Ovary (tissue), 9 donors: ENCODE results near the gene CEMP1. TPM values are rescaled to one million over a fixed set of nuclear protein-coding genes. Genes with fewer than 3 reads are reported as not detected.

Source experiments
- DNase-seq, 5 donors: peaks; one replicate each; pipeline ENCODE4 v3.0.0-alpha.2; 2019 to 2020
- H3K27ac ChIP-seq, 2 donors: fragments of 200-600 bp; one replicate each; pipeline versions ENCODE4 v1.5.1 to v1.8.0; 2019 to 2022
- H3K27me3 ChIP-seq: fragments of 200-600 bp; one replicate; pipeline ENCODE4 v1.8.0; 2022
- H3K36me3 ChIP-seq: fragments of 200-600 bp; sonication (generic); one replicate; pipeline ENCODE4 v1.5.1; 2019
- H3K4me1 ChIP-seq: one replicate; pipeline ENCODE4 v1.8.1; 2013; ENCODE audit warnings: mild to moderate bottlenecking, moderate library complexity; ENCODE audit not compliant: insufficient read depth
- H3K4me3 ChIP-seq: fragments of 200-600 bp; sonication (generic); one replicate; pipeline ENCODE4 v1.5.1; 2017
- H3K9me3 ChIP-seq, 2 donors: fragments of 200-600 bp in 1 of 2; sonication (generic) in 1 of 2; one replicate each; pipeline versions ENCODE4 v1.5.1 to v1.8.1; 2013 to 2019; ENCODE audit warnings: mild to moderate bottlenecking in 1 of 2, moderate library complexity in 1 of 2
- EP300 ChIP-seq: sonication (generic); formaldehyde crosslinking; IDR thresholded peaks from one replicate; pipeline ENCODE4 v1.6.1; 2017; ENCODE audit warnings: antibody characterized with exemption
- POLR2A ChIP-seq: fragments of 450-650 bp; IDR thresholded peaks from one replicate; pipeline ENCODE4 v1.6.1; 2017; ENCODE audit warnings: antibody characterized with exemption, mild to moderate bottlenecking, moderate library complexity
- WGBS, 3 donors: extraction: QIAGEN DNeasy Blood & Tissue Kit in 1 of 3; methylation state at CpG; one replicate each; pipeline versions ENCODE4 v1.1.5 to v1.1.7; 2013 to 2017; 5-methylcytosine and 5-hydroxymethylcytosine counted together
- intact Hi-C, 4 donors: fragments of 100-400 bp; cut with DNase I; formaldehyde crosslinking; loops; one replicate each; pipeline versions ENCODE4 v1.11.0 to v1.15.1; 2022 to 2023
- polyA plus RNA-seq, 2 donors: library from polyadenylated mRNA; stranded (reverse); fragments of 200-250 nt in 1 of 2; fragments of 350-450 nt in 1 of 2; fragmentation: Illumina TruSeq in 1 of 2; extraction: RNeasy Lipid Tissue Mini Kit (QIAGEN cat#74804) in 1 of 2; gene quantifications; one replicate each; pipeline ENCODE4 v1.2.3, GENCODE V29; 2013 to 2014
- total RNA-seq, 7 donors: library from RNA; depleted of rRNA in 2 of 7; stranded (reverse); fragments of >200 nt in 2 of 7; fragmentation: NEBNext Ultra II Directional in 3 of 7; extraction: Animal tissue kit (Norgen Biotek cat#: 25700) in 3 of 7; gene quantifications; one replicate each; pipeline versions ENCODE4 v1.1.0 to v1.2.4, GENCODE V29; 2016 to 2023
- TF ChIP-seq, protein P1 (sequence below), 3 donors: fragments of 450-650 bp in 2 of 3; fragments of 200-600 bp in 1 of 3; IDR thresholded peaks; one replicate each; pipeline versions ENCODE4 v1.5.1 to v1.8.0; 2016 to 2022; ENCODE audit warnings: antibody characterized with exemption in 3 of 3, mild to moderate bottlenecking in 1 of 3
- donor health status: DM: no; HTN: no; CAD: no; lungs with moderate emphysema.
- donor health status: DM: no; HTN: no; CAD: no.
- donor health status: Bipolar disorder and iron deficiency.
- donor health status: DM: yes; HTN: yes; CAD: no.
- donor health status: DM: no; HTN: no; CAD: no.
- donor health status: DM: yes; HTN: yes; CAD: no.

Gene CEMP1
- total and polyA plus RNA-seq, 9 donors, result 0.33 to 1.0 (median 0.37) TPM; not detected in 4

- H3K9me3 ChIP-seq, result no peaks in the 10 kb centered on the region
- H3K27ac ChIP-seq, result no peak overlapping the region
- H3K27me3 ChIP-seq, result no peaks in the 10 kb centered on the region
- intact Hi-C loops, result loop anchor here in 2 of 4 donors (10.0 kb wide), 2 partner anchors 73 to 83 kb away; partner anchors contain the start of gene CCNF (in 1 of the 2)
- DNase-seq, result no peak
- no peak overlapping the region for H3K4me3 ChIP-seq
- WGBS, 3 donors, result 84 to 95% (median 94%) methylated on average over 11 of the region's 11 CpGs
- no peaks in the 10 kb centered on the region for H3K36me3 ChIP-seq
- no peaks in the 10 kb centered on the region for H3K4me1 ChIP-seq
- TF ChIP-seq POLR2A (no peak), EP300 (no peak)
- TF ChIP-seq, protein P1, sequence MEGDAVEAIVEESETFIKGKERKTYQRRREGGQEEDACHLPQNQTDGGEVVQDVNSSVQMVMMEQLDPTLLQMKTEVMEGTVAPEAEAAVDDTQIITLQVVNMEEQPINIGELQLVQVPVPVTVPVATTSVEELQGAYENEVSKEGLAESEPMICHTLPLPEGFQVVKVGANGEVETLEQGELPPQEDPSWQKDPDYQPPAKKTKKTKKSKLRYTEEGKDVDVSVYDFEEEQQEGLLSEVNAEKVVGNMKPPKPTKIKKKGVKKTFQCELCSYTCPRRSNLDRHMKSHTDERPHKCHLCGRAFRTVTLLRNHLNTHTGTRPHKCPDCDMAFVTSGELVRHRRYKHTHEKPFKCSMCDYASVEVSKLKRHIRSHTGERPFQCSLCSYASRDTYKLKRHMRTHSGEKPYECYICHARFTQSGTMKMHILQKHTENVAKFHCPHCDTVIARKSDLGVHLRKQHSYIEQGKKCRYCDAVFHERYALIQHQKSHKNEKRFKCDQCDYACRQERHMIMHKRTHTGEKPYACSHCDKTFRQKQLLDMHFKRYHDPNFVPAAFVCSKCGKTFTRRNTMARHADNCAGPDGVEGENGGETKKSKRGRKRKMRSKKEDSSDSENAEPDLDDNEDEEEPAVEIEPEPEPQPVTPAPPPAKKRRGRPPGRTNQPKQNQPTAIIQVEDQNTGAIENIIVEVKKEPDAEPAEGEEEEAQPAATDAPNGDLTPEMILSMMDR (IDR thresholded peaks at IDR 0.05), result no peak
Observed at GRCh38 chr16:2507665-2508064, 23.5 kb downstream of the CEMP1 start.

- Histone ChIP-seq H3K36me3 (no peaks in the 10 kb centered on the region), H3K27ac (no peak overlapping the region), H3K9me3 (no peaks in the 10 kb centered on the region), H3K27me3 (no peaks in the 10 kb centered on the region), H3K4me1 (no peaks in the 10 kb centered on the region), H3K4me3 (no peak overlapping the region)
- 85% methylated on average over 14 of the region's 14 CpGs for WGBS, 3 donors
- intact Hi-C loops, result loop anchor here in 2 of 4 donors (10.0 kb wide), 2 partner anchors 72 to 82 kb away; partner anchors contain the start of gene CCNF (in 1 of the 2)
- no peak for DNase-seq
- no peak for TF ChIP-seq POLR2A
- no peak for TF ChIP-seq EP300
- TF ChIP-seq, protein P1 (IDR thresholded peaks at IDR 0.05), result no peak
Observed at GRCh38 chr16:2507052-2507659, 24.1 kb downstream of the CEMP1 start.

GRCh38 chr16:2505695-2506094, 25.5 kb downstream of the CEMP1 start:
- H3K27me3 ChIP-seq, result no peaks in the 10 kb centered on the region
- TF ChIP-seq, protein P1 (IDR thresholded peaks at IDR 0.05), result no peak
- TF ChIP-seq EP300 (no peak), POLR2A (no peak)
- no peak for DNase-seq
- no peak overlapping the region for H3K27ac ChIP-seq
- WGBS, 3 donors, result 90 to 92% (median 91%) methylated on average over 14 of the region's 14 CpGs
- intact Hi-C loops, result loop anchor here in 2 of 4 donors (10.0 kb wide), 2 partner anchors 71 to 81 kb away; partner anchors contain the start of gene CCNF (in 1 of the 2)
- H3K36me3 ChIP-seq, result no peaks in the 10 kb centered on the region
- no peak overlapping the region for H3K4me3 ChIP-seq
- peaks cover 5% of the 10 kb centered on the region for H3K4me1 ChIP-seq
- no peaks in the 10 kb centered on the region for H3K9me3 ChIP-seq

DNA sequence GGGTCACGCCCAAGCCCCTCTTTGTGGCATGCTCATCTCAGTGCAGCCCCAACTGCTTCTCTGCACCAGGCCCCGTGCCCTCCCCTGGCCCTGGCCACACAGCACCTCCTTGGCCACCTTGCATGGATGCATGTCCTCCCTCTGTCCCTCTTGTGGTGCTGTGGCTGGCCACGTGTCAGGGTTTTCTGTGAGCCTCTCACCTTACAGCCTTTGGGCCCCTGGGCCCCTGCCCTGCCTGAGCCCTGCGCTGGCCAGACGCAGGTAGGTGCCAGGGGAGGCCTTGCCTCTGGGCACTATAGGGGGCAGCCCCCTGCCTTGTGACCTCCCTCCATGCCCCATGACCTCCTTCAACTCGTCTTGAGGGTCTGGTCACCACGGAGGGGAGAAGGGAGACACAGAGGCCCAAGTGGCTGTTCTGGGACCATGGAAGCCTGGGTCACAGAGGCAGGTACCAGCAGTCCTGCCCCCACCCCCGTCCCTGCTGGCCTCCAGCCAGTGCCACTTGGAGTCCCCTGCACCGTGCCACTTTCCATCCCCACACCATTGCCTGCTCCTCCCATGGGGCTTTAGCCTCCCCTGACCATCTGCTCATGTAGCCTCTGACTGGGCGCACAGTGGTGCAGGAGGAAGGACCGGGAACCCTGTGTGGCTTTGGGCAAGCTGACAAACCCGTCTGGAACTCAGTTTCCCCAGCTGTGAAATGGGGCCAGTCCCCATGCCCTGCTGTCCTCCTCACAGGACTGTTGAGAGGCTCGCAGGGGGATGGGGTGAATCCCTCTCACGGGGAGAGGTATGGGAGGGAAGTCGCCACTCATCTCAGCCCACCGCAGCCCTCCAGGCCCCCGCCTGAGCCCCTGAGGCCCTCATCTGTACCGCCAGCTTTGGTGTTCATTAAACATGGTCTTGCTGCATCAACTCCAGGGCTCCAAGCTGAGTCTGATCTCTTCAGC, 29.0 kb downstream of the CEMP1 start:
- Histone ChIP-seq H3K4me1 (peaks cover 5% of the 10 kb centered on the region), H3K27me3 (no peaks in the 10 kb centered on the region), H3K4me3 (no peak overlapping the region), H3K9me3 (no peaks in the 10 kb centered on the region), H3K36me3 (no peaks in the 10 kb centered on the region), H3K27ac (no peak overlapping the region)
- 51 to 67% (median 59%) methylated on average over 16 to 18 of the region's 18 CpGs for WGBS, 3 donors
- intact Hi-C loops, result loop anchor here (2.0 to 10.0 kb wide), 4 partner anchors 67 to 161 kb away; partner anchors contain the start of genes ABCA3 (in 4 of the 4) and CCNF (in 1 of the 4)
- TF ChIP-seq, protein P1 (IDR thresholded peaks at IDR 0.05), result no peak
- no peak for TF ChIP-seq POLR2A
- no peak for TF ChIP-seq EP300
- no peak for DNase-seq
